Activated T-helper 1 cell treated with anti-CD3 and anti-CD28 coated beads, Interleukin-12 subunit alpha, Interleukin-12 subunit beta, Interleukin-2, Interleukin-4 antibody, amounts not matched to agents 30 ng/mL and 10 ng/mL and 1 ng/mL, durations not matched to agents 14 hours and 24 hours and 36 hours (primary cell): Measurements from ENCODE around the gene LPAR1. TPM values are rescaled to one million over a fixed set of nuclear protein-coding genes. Genes with fewer than 3 reads are reported as not detected.
"Not testable (repeated sequence)": the region's sequence is repeated elsewhere in the genome, so short reads cannot be mapped to it uniquely, and the experiment has no call there.

ENCODE experiments used
- DNase-seq: peaks from one replicate; pipeline ENCODE4 v3.0.0; 2021; ENCODE audit warnings: low spot score
- H3K27ac Mint-ChIP-seq: one replicate; pipeline ENCODE4 v1.8.0; 2021; ENCODE audit warnings: mild to moderate bottlenecking, mixed read lengths
- H3K27me3 Mint-ChIP-seq: one replicate; pipeline ENCODE4 v1.8.0; 2022; ENCODE audit warnings: mild to moderate bottlenecking, moderate library complexity, mixed read lengths; ENCODE audit not compliant: insufficient read depth
- H3K36me3 Mint-ChIP-seq: one replicate; pipeline ENCODE4 v1.8.0; 2021; ENCODE audit warnings: low read depth, mixed read lengths
- H3K4me1 Mint-ChIP-seq: one replicate; pipeline ENCODE4 v1.8.0; 2021; ENCODE audit warnings: low read depth, mixed read lengths
- H3K4me3 Mint-ChIP-seq: one replicate; pipeline ENCODE4 v1.8.0; 2021; ENCODE audit warnings: mild to moderate bottlenecking, moderate library complexity, mixed read lengths
- H3K9me3 Mint-ChIP-seq: one replicate; pipeline ENCODE4 v1.8.0; 2021; ENCODE audit warnings: mixed read lengths
- intact Hi-C: fragments of 100-400 bp; cut with micrococcal nuclease; formaldehyde crosslinking; loops from one replicate; pipeline ENCODE4 v1.15.1; 2024
- total RNA-seq: library from RNA; stranded (reverse); gene quantifications from 2 replicates; pipeline ENCODE4 v1.2.3, GENCODE V29; 2022

LPAR1 gene
- total RNA-seq, 1 donor from 2014 or later: not detected

DNA sequence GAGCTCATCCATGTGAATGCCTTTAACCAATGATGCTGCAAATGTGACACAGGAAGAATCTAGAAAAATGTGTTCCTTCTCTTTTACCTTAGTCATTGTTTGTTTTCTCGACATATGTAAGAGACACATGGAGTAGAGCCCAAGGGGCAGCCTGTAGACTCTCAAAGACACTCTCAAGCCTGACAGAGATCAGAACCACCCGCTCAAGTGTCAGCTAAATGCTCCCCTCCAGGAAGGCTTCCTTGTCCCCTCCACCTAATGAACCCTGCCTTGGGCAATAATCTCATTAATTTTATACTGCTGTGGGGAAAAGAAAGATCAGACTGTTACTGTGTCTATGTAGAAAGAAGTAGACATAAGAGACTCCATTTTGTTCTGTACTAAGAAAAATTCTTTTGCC, 212.3 kb downstream of the LPAR1 start:
- Mint-ChIP-seq H3K36me3 (no peaks in the 10 kb centered on the region), H3K4me3 (no peak overlapping the region), H3K4me1 (no peaks in the 10 kb centered on the region), H3K9me3 (no peaks in the 10 kb centered on the region), H3K27ac (no peak overlapping the region), H3K27me3 (no peaks in the 10 kb centered on the region)
- no peak for DNase-seq
- intact Hi-C loops: no loop called here

DNA sequence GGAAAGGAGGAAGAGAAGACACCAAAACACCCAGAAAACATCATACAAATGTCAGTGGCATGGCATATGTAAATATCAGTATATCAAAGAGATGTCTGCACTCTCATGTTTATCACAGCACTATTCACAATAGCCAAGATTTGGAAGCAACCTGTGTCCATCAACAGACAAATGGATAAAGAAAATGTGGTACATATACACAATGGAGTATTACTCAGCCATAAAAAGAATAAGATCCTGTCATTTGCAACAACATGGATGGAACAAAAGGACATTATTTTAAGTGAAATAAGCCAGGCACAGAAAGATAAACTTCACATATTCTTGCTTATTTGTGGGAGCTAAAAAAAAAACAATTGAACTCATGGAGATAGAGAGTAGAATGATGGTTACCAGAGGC, 213.1 kb downstream of the LPAR1 start:
- H3K9me3 Mint-ChIP-seq, H3K27ac Mint-ChIP-seq, H3K4me3 Mint-ChIP-seq, DNase-seq, H3K4me1 Mint-ChIP-seq, H3K36me3 Mint-ChIP-seq, intact Hi-C loops, H3K27me3 Mint-ChIP-seq: not testable (repeated sequence)
